ENCODE data around the gene ATP5MK. TPM values are rescaled to one million over a fixed set of nuclear protein-coding genes. Genes with fewer than 3 reads are reported as not detected.

ATP5MK gene
- total and polyA plus RNA-seq, 8 donors: 113 to 488 (median 142) TPM

DNA sequence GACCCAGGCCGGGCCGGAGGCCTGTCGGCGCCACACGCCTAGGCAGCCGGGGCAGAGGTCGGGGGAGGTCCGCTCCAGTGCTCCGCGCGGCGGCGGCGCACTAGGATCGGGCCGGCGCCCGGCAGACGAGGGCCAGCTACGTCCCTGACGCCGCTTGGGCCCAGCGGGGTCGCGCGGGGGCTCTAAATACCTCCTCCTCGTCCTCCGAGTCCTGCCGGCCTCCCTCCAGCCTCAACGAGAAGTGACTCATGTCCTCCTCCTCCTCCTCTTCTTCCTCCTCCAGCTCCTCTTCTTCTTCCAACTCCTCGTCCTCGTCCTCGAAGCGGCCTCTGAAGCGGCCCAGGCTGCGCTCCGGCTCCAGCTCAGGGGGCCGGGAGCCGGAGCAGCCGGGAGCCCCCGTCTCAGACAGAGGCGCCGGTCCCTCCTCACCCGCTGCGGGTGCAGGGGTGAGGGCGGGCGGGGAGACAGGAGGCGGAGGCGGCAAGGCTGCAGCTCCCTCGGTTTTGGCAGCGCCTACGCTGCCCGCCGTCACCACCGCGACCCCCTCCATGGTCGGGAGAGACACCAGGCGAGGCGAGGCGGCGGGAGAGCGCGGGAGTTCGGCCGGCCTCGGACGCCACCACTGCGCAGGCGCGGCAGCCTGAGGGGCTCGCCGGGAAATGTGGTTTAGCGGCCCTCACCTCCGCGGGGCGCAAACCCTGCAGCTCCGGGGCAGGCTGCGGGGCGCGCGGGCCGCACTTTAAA lies 45.6 kb downstream of the ATP5MK start, which contains the start of gene PCGF6:
TSS of gene PCGF6 (minus strand) at position 624 of the 744 bp plus-strand sequence. CDS start at position 550, 74 bp downstream.
- Histone ChIP-seq H3K27me3 (no peaks in the 10 kb centered on the region), H3K4me1 (peaks cover 0 to 6% (median 0%) of the 10 kb centered on the region in 3 donors), H3K36me3 (peaks cover 0 to 6% (median 0%) of the 10 kb centered on the region in 3 donors), H3K27ac (peak within 1 kb of the TSS; percentile 35 to 69 (median 54)), H3K9me3 (no peaks in the 10 kb centered on the region), H3K4me3 (peak within 1 kb of the TSS; percentile 67 to 92 (median 84))
- ATAC-seq (peak; percentile 96 to 99 (median 98)), DNase-seq (peak; percentile 76 to 94 (median 82)), FAIRE-seq (no peak)
- TF ChIP-seq, protein P1, sequence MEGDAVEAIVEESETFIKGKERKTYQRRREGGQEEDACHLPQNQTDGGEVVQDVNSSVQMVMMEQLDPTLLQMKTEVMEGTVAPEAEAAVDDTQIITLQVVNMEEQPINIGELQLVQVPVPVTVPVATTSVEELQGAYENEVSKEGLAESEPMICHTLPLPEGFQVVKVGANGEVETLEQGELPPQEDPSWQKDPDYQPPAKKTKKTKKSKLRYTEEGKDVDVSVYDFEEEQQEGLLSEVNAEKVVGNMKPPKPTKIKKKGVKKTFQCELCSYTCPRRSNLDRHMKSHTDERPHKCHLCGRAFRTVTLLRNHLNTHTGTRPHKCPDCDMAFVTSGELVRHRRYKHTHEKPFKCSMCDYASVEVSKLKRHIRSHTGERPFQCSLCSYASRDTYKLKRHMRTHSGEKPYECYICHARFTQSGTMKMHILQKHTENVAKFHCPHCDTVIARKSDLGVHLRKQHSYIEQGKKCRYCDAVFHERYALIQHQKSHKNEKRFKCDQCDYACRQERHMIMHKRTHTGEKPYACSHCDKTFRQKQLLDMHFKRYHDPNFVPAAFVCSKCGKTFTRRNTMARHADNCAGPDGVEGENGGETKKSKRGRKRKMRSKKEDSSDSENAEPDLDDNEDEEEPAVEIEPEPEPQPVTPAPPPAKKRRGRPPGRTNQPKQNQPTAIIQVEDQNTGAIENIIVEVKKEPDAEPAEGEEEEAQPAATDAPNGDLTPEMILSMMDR (IDR thresholded peaks at IDR 0.05): no peak
- intact Hi-C loops (cut with DNase I): no loop called here
- WGBS, 2 donors: 0% methylated on average over 66 to 82 of the region's 82 CpGs

DNA sequence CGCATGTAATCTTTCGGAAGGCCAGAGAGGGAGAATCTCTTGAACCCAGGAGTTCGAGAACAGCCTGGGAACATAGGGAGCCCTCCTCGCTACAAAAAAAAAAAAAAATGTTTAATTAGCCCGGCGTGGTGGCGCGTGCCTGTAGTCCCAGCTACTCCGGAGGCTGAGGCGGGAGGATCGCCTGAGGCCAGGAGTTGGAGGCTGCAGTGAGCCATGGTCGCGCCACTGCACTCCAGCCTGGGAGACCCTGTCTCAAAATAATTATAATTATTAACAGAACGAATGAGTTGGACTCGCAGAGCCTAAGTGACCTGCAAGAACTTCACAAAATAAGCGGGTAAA lies 46.1 kb downstream of the ATP5MK start:
- TF ChIP-seq, protein P1 (IDR thresholded peaks at IDR 0.05): no peak
- Histone ChIP-seq H3K9me3 (no peaks in the 10 kb centered on the region), H3K27me3 (no peaks in the 10 kb centered on the region), H3K27ac (peak overlapping the region; percentile 35 to 69 (median 54)), H3K4me1 (peaks cover 0 to 6% (median 0%) of the 10 kb centered on the region in 3 donors), H3K4me3 (peak overlapping the region; percentile 67 to 92 (median 84)), H3K36me3 (peaks cover 0 to 6% (median 0%) of the 10 kb centered on the region in 3 donors)
- no peak for FAIRE-seq
- no peak for ATAC-seq
- WGBS, 2 donors: 50 to 51% methylated on average over 10 to 16 of the region's 16 CpGs
- intact Hi-C loops (cut with DNase I): no loop called here
- DNase-seq: no peak

Small RNA genes lying within 50 kb of the gene (microRNA-seq; reads per million reads assigned to microRNA genes)
- gene MIR1307: 312 to 597 reads per million in 2 donors

Other genes with a start within 250 kb of the ATP5MK start
- gene NT5C2, start 203.2 kb downstream of the ATP5MK start, total RNA-seq: 10 to 100 TPM; 21.7 to 45.0 (median 26.4) TPM
- gene NT5C2, start 203.2 kb downstream of the ATP5MK start, polyA plus RNA-seq: 10 to 100 TPM; 19.4 to 34.2 TPM
- not detected for gene RPEL1, start 150.6 kb downstream of the ATP5MK start, total RNA-seq
- not detected for gene RPEL1, start 150.6 kb downstream of the ATP5MK start, polyA plus RNA-seq
- gene INA, start 119.3 kb downstream of the ATP5MK start, total RNA-seq: 1 to 10 TPM in 3 of 6 donors, under 1 TPM in 3; 0.32 to 2.9 (median 1.1) TPM
- 10 to 100 TPM in 1 of 2 donors, 1 to 10 TPM in 1; 3.2 to 13.1 TPM for gene INA, start 119.3 kb downstream of the ATP5MK start, polyA plus RNA-seq
- gene PCGF6, start 45.3 kb downstream of the ATP5MK start, total RNA-seq: 1 to 10 TPM; 4.6 to 6.7 (median 5.2) TPM
- gene PCGF6, start 45.3 kb downstream of the ATP5MK start, polyA plus RNA-seq: 1 to 10 TPM; 3.8 to 5.3 TPM
- 1 to 10 TPM; 1.4 to 2.6 (median 1.9) TPM for gene TAF5, start 28.5 kb downstream of the ATP5MK start, total RNA-seq
- 1 to 10 TPM; 1.3 to 1.9 TPM for gene TAF5, start 28.5 kb downstream of the ATP5MK start, polyA plus RNA-seq
- gene PDCD11, start 151 bp upstream of the ATP5MK start, total RNA-seq: 10 to 100 TPM; 11.3 to 17.3 (median 15.9) TPM
- 10 to 100 TPM; 18.2 to 27.4 TPM for gene PDCD11, start 151 bp upstream of the ATP5MK start, polyA plus RNA-seq
- gene CALHM2, start 55.9 kb upstream of the ATP5MK start, total RNA-seq: 10 to 100 TPM in 1 of 6 donors, 1 to 10 TPM in 5; 1.1 to 14.0 (median 4.1) TPM
- gene CALHM2, start 55.9 kb upstream of the ATP5MK start, polyA plus RNA-seq: 1 to 10 TPM; 7.0 to 7.7 TPM
- gene CALHM1, start 62.4 kb upstream of the ATP5MK start, total RNA-seq: under 1 TPM in 1 of 6 donors, not detected in 5; 0.16 TPM
- not detected for gene CALHM1, start 62.4 kb upstream of the ATP5MK start, polyA plus RNA-seq
- under 1 TPM; 0.08 to 0.58 (median 0.17) TPM for gene CALHM3, start 82.8 kb upstream of the ATP5MK start, total RNA-seq
- 1 to 10 TPM in 1 of 2 donors, under 1 TPM in 1; 0.11 to 1.5 TPM for gene CALHM3, start 82.8 kb upstream of the ATP5MK start, polyA plus RNA-seq
- 10 to 100 TPM; 11.0 to 19.2 (median 17.6) TPM for gene NEURL1, start 97.2 kb upstream of the ATP5MK start, total RNA-seq
- gene NEURL1, start 97.2 kb upstream of the ATP5MK start, polyA plus RNA-seq: 10 to 100 TPM; 36.3 to 69.9 TPM